ENCODE results near the gene FAM216A.
"Not testable (repeated sequence)": the region's sequence is repeated elsewhere in the genome, so short reads cannot be mapped to it uniquely, and the experiment has no call there.

The FAM216A gene

DNA sequence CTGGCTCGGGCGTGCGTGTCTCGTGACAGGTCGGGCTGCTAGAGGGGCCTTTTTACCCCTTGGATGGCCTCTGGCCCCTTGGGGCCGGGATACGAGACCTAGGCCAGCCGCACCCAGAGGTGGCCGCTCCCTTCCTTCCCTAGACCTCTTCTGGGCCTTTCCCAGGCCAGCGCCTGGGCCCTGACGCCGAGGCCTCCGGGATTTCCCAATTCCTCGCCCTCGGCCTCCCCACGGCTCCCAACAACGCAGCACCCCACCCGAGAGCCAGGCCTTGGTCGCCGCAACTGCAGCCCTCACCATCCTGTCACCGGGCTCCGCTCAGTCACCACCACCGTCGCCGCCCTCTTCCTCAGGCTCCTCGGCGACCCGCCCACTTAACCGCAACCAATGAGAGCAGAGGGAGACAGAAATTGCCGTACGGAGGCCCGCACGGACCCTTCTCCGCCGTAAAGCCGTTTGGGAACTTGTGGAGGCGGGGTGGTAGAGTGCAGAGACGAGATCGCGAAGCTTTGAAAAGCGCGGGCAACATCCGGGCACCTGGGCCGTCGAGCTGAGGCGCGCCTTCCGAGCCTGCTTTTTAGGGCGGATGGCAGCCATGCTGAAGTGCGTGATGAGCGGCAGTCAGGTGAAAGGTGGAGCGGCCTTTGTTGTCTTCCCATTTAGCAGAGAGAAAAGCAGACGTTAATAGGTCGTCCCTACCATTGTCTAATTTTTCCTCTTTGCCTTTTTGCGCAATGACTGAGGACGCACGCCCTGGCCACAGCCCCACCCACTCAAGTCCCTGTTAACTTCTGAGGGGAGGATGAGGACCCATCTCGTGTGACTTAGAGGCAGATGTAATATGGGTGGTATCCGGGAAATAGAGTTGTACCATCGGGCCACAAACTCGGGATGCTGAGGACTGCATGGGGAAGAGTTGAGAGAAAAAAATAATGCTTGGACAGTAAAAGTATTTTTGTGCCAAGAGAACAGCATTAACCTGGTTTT lies 33.4 kb downstream of the FAM216A start, which contains the start of the genes RAD9B and VPS29:
RAD9B (plus strand) TSS at position 580 of the 987 bp plus-strand sequence; CDS start at position 587, 7 bp downstream.
VPS29 (minus strand) TSS at position 360 of the 987 bp plus-strand sequence; CDS start at position 300, 60 bp downstream.
- peak; percentile 96 to 98 for DNase-seq

DNA sequence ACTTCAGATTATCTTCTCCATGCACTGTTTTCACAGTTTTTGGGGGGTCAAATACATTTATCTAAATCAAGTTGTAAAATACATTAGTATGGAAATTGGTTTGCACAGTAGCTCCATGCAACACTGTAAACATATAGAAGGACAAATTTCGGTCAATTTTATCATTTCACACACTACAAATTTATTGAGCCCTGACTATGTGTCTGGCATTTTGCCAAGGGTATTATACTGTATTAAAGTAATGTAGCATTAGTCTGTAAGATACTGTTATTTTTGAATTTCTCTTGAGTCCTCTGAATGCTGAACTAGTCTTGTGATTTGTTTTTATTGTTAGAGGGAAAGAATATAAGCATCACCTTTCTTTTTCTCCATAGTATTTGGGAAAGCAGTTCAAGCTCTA lies 34.8 kb downstream of the FAM216A start:
- no peak for DNase-seq

- DNase-seq = no peak
These were observed 36.7 kb downstream of the FAM216A start for GRCh38 chr12:110505332-110505731.

DNA sequence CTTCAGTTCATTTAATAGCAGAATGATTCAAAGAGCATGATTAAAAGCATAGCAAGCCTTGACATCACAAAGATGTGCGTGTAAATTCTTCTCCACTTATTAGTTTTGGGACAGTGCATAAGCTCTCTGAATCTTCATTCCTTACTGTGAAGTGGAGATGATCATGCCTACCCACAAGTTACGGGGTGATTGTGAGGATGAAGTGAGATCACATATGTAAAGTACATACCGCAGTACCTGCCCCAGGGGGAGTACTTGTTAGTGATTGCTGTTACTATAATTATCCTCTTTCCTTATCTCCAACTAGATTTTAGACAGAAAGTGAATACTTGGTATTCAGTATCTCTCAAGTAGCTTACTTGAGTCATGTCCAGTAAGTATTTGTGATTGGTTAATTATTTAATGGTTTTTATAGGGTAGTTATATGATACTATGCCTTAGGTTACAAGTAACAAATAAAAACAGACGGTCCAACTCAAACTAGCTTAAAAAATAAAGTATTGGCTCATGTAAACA lies 39.5 kb downstream of the FAM216A start:
- DNase-seq = no peak

DNA sequence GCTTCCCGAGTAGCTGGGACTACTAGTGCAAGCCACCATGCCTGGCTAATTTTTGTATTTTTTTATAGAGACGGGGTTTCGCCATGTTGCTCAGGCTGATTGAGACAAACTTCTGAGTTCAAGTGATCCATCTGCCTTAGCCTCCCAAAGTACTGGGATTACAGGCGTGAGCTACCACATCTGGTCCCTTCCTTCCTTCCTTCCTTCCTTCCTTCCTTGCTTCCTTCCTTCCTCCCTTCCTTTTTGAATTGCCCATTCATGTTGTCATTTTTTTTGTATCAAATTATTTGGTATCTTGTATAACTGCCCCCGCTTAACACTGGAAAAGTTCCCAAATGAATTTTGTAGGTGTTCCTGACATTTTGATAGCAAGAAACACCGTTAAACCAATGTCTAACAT lies 45.2 kb downstream of the FAM216A start:
- no peak for DNase-seq

DNA sequence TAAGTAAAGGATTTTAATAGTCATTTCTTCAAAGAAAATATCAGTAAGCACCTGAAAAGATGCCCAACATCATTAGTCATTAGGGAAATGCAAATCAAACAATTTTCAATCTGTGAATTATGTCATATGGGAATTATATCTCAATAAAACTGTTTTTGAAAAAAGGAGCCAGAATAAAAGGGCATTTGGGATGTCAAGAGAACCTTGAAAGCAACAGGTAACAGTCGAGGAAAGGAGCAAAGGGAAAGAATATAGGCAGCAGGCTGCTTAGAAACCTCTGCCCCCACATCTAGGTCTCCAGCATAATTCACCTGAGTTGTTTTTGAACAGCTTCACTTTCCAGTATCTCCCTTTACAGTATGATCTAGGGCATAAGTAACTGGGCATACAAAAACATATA lies 45.7 kb downstream of the FAM216A start:
- no peak for DNase-seq

DNA sequence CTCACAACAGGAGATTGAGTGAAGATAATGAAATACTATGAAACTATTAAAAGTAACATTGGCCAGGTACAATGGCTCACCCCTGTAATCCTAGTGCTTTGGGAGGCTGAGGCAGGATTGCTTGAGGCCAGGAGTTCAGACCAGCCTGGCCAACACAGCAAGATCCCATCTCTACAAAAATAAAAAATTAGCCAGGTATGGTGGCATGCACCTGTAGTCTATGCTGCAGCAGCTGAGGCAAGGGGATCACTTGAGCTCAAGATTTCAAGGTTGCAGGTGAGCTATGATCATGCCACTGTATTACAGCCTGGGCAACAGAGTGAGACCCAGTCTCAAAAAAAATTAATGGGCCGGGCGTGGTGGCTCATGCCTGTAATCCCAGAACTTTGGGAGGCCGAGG lies 48.4 kb downstream of the FAM216A start:
- DNase-seq = no peak

DNA sequence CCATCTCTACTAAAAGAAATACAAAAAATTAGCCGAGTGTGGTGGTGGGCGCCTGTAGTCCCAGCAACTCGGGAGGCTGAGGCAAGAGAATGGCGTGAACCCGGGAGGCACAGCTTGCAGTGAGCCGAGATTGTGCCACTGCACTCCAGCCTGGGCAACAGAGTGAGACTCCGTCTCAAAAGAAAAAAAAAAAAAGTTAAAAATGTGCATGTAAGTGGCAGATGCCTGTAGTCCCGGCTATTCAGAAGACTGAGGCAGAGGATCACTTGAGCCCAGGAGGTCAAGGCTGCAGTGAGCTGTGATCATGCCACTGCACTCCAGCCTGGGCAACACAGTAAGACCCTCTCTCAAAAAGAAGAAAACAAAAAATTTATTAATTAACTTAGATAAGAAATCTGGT lies 49.4 kb downstream of the FAM216A start:
- not testable (repeated sequence) for DNase-seq

DNA sequence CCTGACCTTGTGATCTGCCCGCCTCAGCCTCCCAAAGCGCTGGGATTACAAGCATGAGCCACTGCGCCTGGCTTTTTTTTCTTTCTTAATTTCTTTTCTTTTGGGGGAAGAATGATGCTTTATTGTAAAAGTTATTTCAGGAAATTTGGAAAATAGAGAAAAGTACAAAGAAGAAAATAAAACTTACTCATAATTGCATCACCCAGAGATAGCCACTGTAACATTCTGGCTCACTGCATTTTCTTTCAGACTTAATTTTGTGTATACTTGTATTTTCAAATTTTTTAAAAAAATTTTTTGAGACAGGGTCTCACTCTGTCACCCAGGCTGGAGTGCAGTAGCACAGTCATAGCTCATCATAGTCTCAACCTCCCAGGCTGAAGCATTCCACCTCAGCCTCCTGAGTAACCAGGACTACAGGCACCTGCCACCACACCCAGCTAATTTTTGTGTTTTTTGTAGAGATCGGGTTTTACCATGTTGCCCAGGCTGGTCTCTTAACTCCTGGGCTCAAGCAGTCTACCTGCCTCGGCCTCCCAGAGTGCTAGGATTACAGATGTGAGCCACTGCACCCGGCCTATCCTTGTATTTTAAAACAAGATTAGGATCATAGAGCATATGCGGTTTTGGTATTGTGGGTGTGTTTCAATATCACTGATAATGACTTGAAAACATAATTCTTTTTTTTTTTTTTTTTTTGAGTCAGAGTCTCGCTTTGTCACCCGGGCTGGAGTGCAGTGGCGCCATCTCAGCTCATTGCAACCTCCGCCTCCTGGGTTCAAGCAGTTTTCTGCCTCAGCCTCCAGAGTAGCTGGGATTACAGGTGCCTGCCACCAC lies 52.4 kb downstream of the FAM216A start:
- DNase-seq = not testable (repeated sequence)

DNA sequence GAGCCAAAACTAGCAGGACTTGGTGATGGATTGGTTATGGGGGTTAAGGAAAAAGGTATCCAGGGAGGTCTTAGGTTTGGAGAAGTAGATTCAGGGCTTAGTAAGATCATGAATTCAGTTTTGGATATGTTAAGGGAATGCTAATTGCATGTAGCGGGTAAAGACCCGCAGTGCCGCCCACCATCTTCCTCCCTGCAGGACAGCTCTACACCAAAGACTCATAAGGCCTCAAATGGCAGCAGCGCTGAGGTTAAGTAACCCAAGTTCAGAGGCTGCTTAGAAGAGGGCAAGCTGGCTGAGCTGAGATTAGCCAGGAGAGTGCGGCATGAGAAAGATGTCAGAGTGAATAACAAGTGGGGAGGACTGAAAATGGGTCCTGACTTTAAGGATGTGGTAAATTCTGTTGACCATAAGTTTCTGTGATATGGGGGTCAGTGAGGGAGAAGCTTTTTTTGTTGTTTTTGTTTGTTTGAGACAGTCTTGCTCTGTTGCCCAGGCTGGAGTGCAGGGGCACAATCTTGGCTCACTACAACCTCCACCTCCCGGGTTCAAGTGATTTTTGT lies 59.7 kb downstream of the FAM216A start:
- no peak for DNase-seq

DNA sequence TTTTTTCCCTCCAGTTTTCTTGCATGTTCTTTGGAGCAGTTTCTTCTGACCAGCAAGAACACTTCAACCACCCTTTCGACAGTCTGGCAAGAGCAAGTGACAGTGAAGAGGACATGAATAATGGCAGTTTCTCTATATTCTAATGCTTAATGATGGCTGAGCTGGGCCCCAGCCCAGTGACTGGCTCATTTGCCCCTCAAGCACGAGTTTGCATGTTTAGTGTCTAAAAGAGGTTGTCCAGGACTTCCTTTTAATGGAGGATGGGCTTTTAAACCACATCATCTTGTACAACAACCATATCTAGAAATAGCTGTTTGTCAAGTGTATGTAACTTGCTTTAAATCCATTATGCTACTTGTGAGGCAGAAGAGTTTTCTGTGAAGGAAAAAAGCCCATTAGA lies 61.9 kb downstream of the FAM216A start:
- DNase-seq = peak in 1 of 2 experiments; percentile 21

DNA sequence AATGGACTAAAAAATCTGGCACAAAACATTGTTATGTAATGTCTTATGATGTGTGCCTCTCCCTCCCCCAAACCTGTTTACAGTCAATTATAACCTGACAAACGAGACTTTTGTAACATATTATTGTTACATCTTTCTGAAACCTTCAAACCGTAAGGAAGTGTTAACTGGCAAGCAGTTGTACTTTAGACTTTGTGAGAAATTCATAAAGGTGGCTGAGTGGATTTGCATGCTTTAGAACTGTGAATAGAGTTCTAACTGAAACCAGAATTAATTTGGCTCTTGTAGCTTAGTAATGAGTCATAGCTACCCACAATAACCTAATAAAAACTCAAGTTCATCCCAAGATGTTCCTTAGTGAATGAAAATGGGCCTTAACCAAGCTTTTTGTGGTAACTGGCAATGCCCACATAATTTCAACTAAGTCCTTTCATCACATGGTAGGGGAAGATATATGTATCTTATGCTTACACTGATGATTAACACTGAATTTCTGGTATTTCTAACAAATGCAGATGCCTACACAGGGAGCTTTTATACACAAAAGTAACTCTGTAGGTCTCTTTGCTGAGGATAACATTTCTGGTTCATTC lies 63.2 kb downstream of the FAM216A start:
- peak; percentile 46 to 67 for DNase-seq

DNA sequence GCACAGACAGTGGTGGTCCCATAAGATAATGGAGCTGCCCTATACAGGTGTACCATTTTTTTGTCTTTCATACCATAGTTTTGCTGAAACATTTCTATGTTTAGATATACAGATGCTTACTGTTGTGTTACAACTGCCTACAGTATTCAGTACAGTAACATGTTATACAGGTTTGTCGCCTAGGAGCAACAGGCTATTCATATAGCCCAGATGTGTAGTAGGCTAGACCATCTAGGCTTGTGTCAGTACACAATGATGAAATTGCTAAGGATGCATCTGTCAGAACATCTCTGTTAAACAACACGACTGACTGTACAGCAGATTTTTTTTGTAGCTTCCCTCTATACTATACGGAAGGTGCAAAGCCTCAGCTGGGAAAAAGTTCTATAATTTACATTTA lies 64.0 kb downstream of the FAM216A start:
- no peak for DNase-seq

GRCh38 chr12:110533607-110534006 lies 65.0 kb downstream of the FAM216A start:
- DNase-seq = peak in 1 of 2 experiments; percentile 17

- DNase-seq = no peak
These were observed 66.2 kb downstream of the FAM216A start for GRCh38 chr12:110534811-110535210.

DNA sequence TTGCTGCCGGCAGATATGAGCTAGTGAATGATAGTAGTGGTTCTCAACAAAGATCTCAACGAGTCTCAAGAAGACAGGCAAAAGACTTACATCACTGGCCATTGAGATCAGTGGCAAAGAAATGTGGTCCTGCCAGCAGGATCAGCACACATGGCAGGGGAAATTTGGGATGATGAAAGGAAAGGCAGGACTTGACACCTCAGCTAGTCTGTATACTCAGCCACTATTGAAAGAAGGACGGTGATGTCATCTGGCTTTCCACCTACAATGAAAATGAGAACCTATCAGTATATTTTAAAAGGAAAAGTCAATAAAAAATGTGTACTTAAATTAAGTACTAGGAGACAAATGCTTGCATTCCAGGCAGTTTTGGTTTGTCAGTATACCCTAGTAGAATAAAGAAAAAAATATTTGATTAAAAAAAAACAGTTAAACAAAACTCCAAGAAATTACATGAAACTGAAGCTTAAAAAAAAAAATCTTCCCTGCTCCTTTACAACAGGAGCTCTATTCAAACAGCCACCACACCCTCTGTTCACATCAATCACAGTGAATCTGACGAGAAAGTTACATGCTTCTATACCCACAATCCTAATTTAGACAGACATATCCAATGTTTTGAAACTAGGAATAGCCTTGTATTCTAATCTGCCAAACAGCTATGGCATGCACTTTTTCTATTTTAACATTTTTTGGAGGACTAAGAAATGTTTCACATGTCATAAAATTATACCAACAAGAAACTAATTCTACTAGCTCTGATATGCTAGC lies 68.4 kb downstream of the FAM216A start:
- no peak for DNase-seq

DNA sequence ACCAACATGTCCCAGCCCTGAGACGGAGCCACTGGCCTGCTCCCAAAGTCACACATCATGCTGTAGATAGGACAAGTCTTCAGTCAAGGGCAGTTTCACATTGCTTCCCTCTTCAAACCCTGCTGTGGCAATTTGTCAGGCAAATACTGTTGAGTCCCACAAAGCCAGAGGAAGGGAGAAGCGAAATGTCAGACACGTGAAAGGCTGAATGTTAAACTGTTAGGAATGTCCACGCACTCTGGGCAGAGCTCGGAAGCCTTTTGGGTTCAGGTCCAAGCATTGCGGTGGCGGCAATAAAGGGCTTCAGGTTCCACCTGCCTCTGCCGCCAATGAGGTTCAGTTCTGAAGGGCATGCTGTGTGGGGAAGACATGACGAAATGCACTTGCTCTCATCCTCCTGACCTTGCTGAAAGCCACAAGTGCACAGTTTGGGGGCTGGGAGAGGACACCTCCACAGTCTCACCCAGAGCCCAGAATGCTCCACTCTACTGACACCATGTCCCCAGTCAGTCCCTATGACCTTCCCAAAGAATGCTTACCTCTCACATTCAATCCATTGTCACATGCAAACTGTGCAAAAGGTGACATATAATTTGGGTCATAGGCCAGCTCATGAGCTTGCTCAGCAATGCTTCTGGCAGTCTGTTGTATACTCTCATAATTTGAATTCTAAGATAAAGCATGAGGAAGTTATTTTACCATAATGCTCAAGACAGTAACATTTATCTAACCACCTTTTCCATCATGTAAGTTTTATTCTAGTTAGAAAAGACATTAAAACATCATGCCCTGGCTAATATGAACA lies 69.2 kb downstream of the FAM216A start:
- no peak for DNase-seq

GRCh38 chr12:110538869-110539622 lies 70.4 kb downstream of the FAM216A start:
- DNase-seq = no peak

All from NCI-H526 (cell line).